ENCODE results near the gene MYO9B.

MYO9B gene

GRCh38 chr19:17206736-17207581, 131.4 kb downstream of the MYO9B start:
- no peak for DNase-seq (ENCODE audit: low read depth)
- TF ChIP-seq CTCF (IDR thresholded peaks at IDR 0.05; ENCODE audit: control insufficient read depth, insufficient read depth, low read depth, low read length, missing control alignments): no peak
- H3K4me3 ChIP-seq (ENCODE audit: control insufficient read depth, low read depth, low read length): no peak overlapping the region

GRCh38 chr19:17209126-17210036, 133.8 kb downstream of the MYO9B start:
- H3K4me3 ChIP-seq (ENCODE audit: control insufficient read depth, low read depth, low read length): no peak overlapping the region
- DNase-seq (ENCODE audit: low read depth): no peak
- no peak for TF ChIP-seq CTCF (IDR thresholded peaks at IDR 0.05; ENCODE audit: control insufficient read depth, insufficient read depth, low read depth, low read length, missing control alignments)

GRCh38 chr19:17210296-17210695, 134.7 kb downstream of the MYO9B start:
- H3K4me3 ChIP-seq (ENCODE audit: control insufficient read depth, low read depth, low read length): no peak overlapping the region
- TF ChIP-seq CTCF (IDR thresholded peaks at IDR 0.05; ENCODE audit: control insufficient read depth, insufficient read depth, low read depth, low read length, missing control alignments): no peak
- no peak for DNase-seq (ENCODE audit: low read depth)

DNA sequence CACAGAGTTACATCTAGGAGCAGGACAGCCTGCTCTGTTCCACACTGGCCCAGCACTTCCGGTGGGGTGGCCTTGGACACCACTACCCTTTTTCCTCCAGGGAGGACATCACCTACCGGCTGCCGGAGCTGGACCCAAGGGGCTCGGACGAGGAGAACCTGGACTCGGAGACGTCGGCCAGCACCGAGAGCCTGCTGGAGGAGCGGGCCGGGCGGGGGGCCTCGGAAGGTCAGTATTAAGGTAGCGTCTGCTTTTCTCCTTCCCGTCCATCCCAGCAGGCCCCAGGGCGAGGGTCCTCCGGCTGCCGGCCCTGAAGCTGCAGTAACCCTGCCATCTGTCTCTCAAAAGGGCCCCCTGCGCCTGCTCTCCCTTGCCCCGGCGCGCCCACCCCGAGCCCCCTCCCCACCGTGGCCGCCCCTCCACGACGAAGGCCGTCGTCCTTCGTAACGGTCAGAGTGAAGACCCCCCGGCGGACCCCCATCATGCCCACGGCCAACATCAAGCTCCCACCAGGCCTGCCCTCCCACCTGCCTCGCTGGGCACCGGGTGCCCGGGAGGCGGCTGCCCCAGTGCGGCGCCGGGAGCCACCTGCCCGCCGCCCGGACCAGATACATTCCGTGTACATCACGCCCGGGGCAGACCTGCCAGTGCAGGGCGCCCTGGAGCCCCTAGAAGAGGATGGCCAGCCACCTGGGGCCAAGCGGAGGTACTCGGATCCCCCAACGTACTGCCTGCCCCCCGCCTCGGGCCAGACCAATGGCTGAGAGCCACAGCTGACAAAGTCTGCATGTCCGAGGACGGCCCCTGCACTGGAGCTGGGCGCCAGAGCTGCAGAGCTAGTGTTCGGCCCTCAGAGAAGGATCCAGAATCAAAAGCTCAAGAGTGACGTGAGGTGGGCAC, 136.2 kb downstream of the MYO9B start:
- H3K4me3 ChIP-seq (ENCODE audit: control insufficient read depth, low read depth, low read length): no peak overlapping the region
- DNase-seq (ENCODE audit: low read depth): no peak
- TF ChIP-seq CTCF (IDR thresholded peaks at IDR 0.05; ENCODE audit: control insufficient read depth, insufficient read depth, low read depth, low read length, missing control alignments): no peak

GRCh38 chr19:17213334-17213733, 137.8 kb downstream of the MYO9B start:
- H3K4me3 ChIP-seq (ENCODE audit: control insufficient read depth, low read depth, low read length): no peak overlapping the region
- DNase-seq (ENCODE audit: low read depth): no peak
- TF ChIP-seq CTCF (IDR thresholded peaks at IDR 0.05; ENCODE audit: control insufficient read depth, insufficient read depth, low read depth, low read length, missing control alignments): no peak
